ENCODE data around the gene KLC3.

DNA sequence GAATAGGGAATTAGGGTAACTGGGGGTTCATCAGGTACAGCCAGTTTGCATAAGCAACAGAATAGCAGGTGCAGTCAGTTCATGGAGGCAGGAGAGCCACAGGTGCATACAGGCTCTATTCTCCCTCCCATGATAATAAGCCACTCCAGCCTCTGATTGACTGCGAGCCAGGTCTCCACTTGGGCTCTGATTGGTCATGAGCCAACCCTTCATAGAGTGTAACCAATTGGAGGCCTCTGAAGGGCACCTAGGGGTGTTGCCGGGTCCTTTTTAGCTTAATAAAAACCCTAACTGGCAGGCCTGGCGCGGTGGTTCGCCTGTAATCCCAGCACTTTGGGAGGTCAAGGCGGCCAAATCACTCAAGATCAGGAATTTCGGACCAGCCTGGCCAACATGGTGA, 9.1 kb upstream of the KLC3 start:
- no peak for TF ChIP-seq RAD21 (IDR thresholded peaks at IDR 0.05 in 1 of 2, conservative IDR thresholded peaks at IDR 0.05 in 1 of 2; ENCODE audit: low read depth in 2 of 2, low read length in 2 of 2)
- TF ChIP-seq, protein P1, sequence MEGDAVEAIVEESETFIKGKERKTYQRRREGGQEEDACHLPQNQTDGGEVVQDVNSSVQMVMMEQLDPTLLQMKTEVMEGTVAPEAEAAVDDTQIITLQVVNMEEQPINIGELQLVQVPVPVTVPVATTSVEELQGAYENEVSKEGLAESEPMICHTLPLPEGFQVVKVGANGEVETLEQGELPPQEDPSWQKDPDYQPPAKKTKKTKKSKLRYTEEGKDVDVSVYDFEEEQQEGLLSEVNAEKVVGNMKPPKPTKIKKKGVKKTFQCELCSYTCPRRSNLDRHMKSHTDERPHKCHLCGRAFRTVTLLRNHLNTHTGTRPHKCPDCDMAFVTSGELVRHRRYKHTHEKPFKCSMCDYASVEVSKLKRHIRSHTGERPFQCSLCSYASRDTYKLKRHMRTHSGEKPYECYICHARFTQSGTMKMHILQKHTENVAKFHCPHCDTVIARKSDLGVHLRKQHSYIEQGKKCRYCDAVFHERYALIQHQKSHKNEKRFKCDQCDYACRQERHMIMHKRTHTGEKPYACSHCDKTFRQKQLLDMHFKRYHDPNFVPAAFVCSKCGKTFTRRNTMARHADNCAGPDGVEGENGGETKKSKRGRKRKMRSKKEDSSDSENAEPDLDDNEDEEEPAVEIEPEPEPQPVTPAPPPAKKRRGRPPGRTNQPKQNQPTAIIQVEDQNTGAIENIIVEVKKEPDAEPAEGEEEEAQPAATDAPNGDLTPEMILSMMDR (IDR thresholded peaks at IDR 0.05; ENCODE audit: control extremely low read depth in 1 of 3, insufficient read depth in 1 of 3, low read depth in 1 of 3, low read length in 3 of 3): no peak
- no peak for TF ChIP-seq HDAC6 (IDR thresholded peaks at IDR 0.05; ENCODE audit: low read depth, low read length)
- no peak for TF ChIP-seq CREB1 (IDR thresholded peaks at IDR 0.05)
- TF ChIP-seq BCL11A (IDR thresholded peaks at IDR 0.05; ENCODE audit: low read depth in 2 of 2, low read length in 2 of 2): no peak

Measured in H1 (cell line).